GM12878 (cell line): ENCODE results near the gene GATAD2B. TPM values are rescaled to one million over a fixed set of nuclear protein-coding genes. Genes with fewer than 3 reads are reported as not detected.

Experiments used
- ATAC-seq: fragments of 200-7000 bp; cut with Tn5 transposase; 3 replicates; pipeline ENCODE4 v1.9.1; 2020; ENCODE audit warnings: mild to moderate bottlenecking, moderate library complexity
- BruUV-seq: library from RNA; stranded (reverse); fragments of 400-500 nt; replicated peaks from 2 replicates; lab custom pipeline; 2021; lab: Mats Ljungman, UMichigan
- CTCF ChIA-PET: fragments of 300-600 bp; sonication (Branson Sonifier 250); formaldehyde crosslinking; extraction: SDS; loops from one replicate; lab custom pipeline; 2021; ENCODE audit warnings: inconsistent platforms; lab: Yijun Ruan, JAX
- POLR2A ChIA-PET: fragments of 350-600 bp; formaldehyde crosslinking; extraction: SDS; loops from one replicate; lab custom pipeline; 2021; ENCODE audit warnings: inconsistent platforms; lab: Charles Lee
- RAD21 ChIA-PET: fragments of 300-600 bp; sonication (Branson Sonifier 250); formaldehyde crosslinking; loops from one replicate; lab custom pipeline; 2023; ENCODE audit warnings: antibody characterized with exemption; ENCODE audit not compliant: unreplicated experiment; lab: Charles Lee
- SMC1A ChIA-PET: fragments of 300-600 bp; sonication (Branson Sonifier 250); formaldehyde crosslinking; loops from one replicate; lab custom pipeline; 2023; ENCODE audit not compliant: unreplicated experiment, uncharacterized antibody; lab: Charles Lee
- DNase-seq: peaks from one replicate; pipeline ENCODE4 v3.0.0-alpha.2; 2011; ENCODE audit warnings: low read depth, low spot score
- FAIRE-seq: peaks from 3 replicates; lab custom pipeline; 2011; peaks lifted over from hg19 to GRCh38; lab: Jason Lieb, UNC
- H2AFZ ChIP-seq: 2 replicates; pipeline ENCODE4 v1.6.0; 2011; ENCODE audit warnings: low read depth, low read length, control low read depth; ENCODE audit not compliant: control insufficient read depth
- H3K27ac ChIP-seq: 2 replicates; pipeline ENCODE4 v1.5.1; 2011; ENCODE audit warnings: control low read depth; ENCODE audit not compliant: control insufficient read depth, insufficient read depth
- H3K27me3 ChIP-seq, 2 experiments: replicated peaks in 1 of 2; 2 replicates each; pipeline versions ENCODE4 v1.6.0 to v1.6.1; 2011; ENCODE audit warnings: low read length in 1 of 2; ENCODE audit not compliant: control insufficient read depth in 2 of 2, insufficient read depth in 2 of 2
- H3K36me3 ChIP-seq, 2 experiments: 2 replicates each; pipeline ENCODE4 v1.5.1; 2011; ENCODE audit warnings: low read length in 1 of 2; ENCODE audit not compliant: control insufficient read depth in 2 of 2, insufficient read depth in 2 of 2
- H3K4me1 ChIP-seq: 2 replicates; pipeline ENCODE4 v1.6.1; 2011; ENCODE audit warnings: mild to moderate bottlenecking, low read length, moderate library complexity, mixed read lengths; ENCODE audit not compliant: control insufficient read depth, insufficient read depth
- H3K4me2 ChIP-seq: 2 replicates; pipeline ENCODE4 v1.6.0; 2011; ENCODE audit warnings: control low read depth; ENCODE audit not compliant: control insufficient read depth, insufficient read depth
- H3K4me3 ChIP-seq: fragments of 200-600 bp; sonication (generic); 2 replicates; pipeline ENCODE4 v1.5.1; 2016
- H3K79me2 ChIP-seq: 2 replicates; pipeline ENCODE4 v1.6.0; 2011; ENCODE audit warnings: low read length; ENCODE audit not compliant: control insufficient read depth, insufficient read depth
- H3K9ac ChIP-seq: 2 replicates; pipeline ENCODE4 v1.8.0; 2011; ENCODE audit warnings: low read length, control low read depth, mixed read lengths; ENCODE audit not compliant: control insufficient read depth, insufficient read depth
- H3K9me3 ChIP-seq: replicated peaks from 3 replicates; pipeline ENCODE4 v1.5.1; 2011; ENCODE audit warnings: mild to moderate bottlenecking, low read length; ENCODE audit not compliant: control insufficient read depth, insufficient read depth
- H4K20me1 ChIP-seq: 2 replicates; pipeline ENCODE4 v1.6.0; 2011; ENCODE audit not compliant: control insufficient read depth, insufficient read depth
- CBX3 ChIP-seq: fragments of 200-600 bp; sonication (generic); IDR thresholded peaks from 2 replicates; pipeline ENCODE4 v1.6.1; 2016; ENCODE audit warnings: low read depth, borderline replicate concordance
- EED ChIP-seq: sonication (generic); IDR thresholded peaks from 2 replicates; pipeline ENCODE4 v1.6.1; 2016; ENCODE audit warnings: antibody characterized with exemption, low read depth
- FOXM1 ChIP-seq: IDR thresholded peaks from 2 replicates; pipeline ENCODE4 v1.6.1; 2012; ENCODE audit warnings: low read depth, mild to moderate bottlenecking, inconsistent platforms, low read length, moderate library complexity
- NFXL1 ChIP-seq: fragments of 450-650 bp; IDR thresholded peaks from 2 replicates; pipeline ENCODE4 v1.6.1; 2017; ENCODE audit warnings: antibody characterized with exemption, mild to moderate bottlenecking, borderline replicate concordance
- POU2F2 ChIP-seq: IDR thresholded peaks from 3 replicates; pipeline ENCODE4 v1.6.1; 2011; ENCODE audit warnings: low read depth, mild to moderate bottlenecking, low read length, borderline replicate concordance
- REST ChIP-seq: IDR thresholded peaks from 2 replicates; pipeline ENCODE4 v1.6.1; 2012; ENCODE audit warnings: mild to moderate bottlenecking, low read depth, low read length
- SIN3A ChIP-seq: IDR thresholded peaks from 2 replicates; pipeline ENCODE4 v1.6.1; 2012; ENCODE audit warnings: low read depth, low read length, improper control_type of control experiment
- SREBF1 ChIP-seq: IDR thresholded peaks from 2 replicates; pipeline ENCODE4 v1.6.1; 2012; ENCODE audit warnings: mild to moderate bottlenecking, low read length
- SRF ChIP-seq, 2 experiments: IDR thresholded peaks; 2 replicates each; pipeline ENCODE4 v1.6.1; 2011; ENCODE audit warnings: low read depth in 2 of 2, low read length in 2 of 2, mild to moderate bottlenecking in 1 of 2, moderate library complexity in 1 of 2
- ZNF24 ChIP-seq: fragments of 450-650 bp; IDR thresholded peaks from 2 replicates; pipeline ENCODE4 v1.6.1; 2017; ENCODE audit warnings: antibody characterized with exemption, mild to moderate bottlenecking
- WGBS: methylation state at CpG from one replicate; pipeline ENCODE4 v1.1.6; 2016; ENCODE audit warnings: low lambda C conversion rate; ENCODE audit not compliant: insufficient replicate concordance, insufficient coverage; ENCODE audit errors: missing lambda C conversion rate; 5-methylcytosine and 5-hydroxymethylcytosine counted together
- in situ Hi-C: fragments of 300-500 bp; cut with MboI; formaldehyde crosslinking; loops from 9 replicates; pipeline ENCODE4 v1.14.3; 2018; ENCODE audit warnings: mixed read lengths
- intact Hi-C: fragments of 100-400 bp; cut with micrococcal nuclease; formaldehyde crosslinking; loops from one replicate; pipeline ENCODE4 v1.14.2; 2022; ENCODE audit not compliant: unreplicated experiment
- polyA plus RNA-seq, 11 experiments: library from polyadenylated mRNA; depleted of rRNA in 4 of 11; unstranded in 6 of 11; stranded (reverse) in 5 of 11; fragments of >200 nt; fragmentation: Nextera tagmentation in 4 of 11; fragmentation: Illumina TruSeq in 1 of 11; extraction: Ambion mirVana in 4 of 11; extraction: Trizol in 1 of 11; gene quantifications; 1 replicate in 1 of 11; 2 replicates in 10 of 11; pipeline versions ENCODE4 v1.2.1 to v1.2.3, GENCODE V29; 2011 to 2016; ENCODE audit warnings: inconsistent platforms in 2 of 11, missing spikeins in 2 of 11, low read depth in 1 of 11
- total RNA-seq, 4 experiments: library from RNA; depleted of rRNA in 3 of 4; stranded (reverse); fragments of >200 nt in 3 of 4; fragmentation: Illumina TruSeq in 1 of 4; extraction: Trizol in 1 of 4; gene quantifications; 2 replicates each; pipeline versions ENCODE4 v1.2.1 to v1.2.3, GENCODE V29; 2013 to 2021

The GATAD2B gene
- total and polyA plus RNA-seq, 10 of the 15 experiments (the other 5 are each of a cell fraction or from before 2014, with no cell fraction given), result 2.4 to 63.1 (median 8.7) TPM

- TF ChIP-seq REST (no peak), POU2F2 (no peak), ZNF24 (no peak), NFXL1 (no peak), SREBF1 (no peak), FOXM1 (no peak)
These were observed 18.8 kb downstream of the GATAD2B start (continued) for GRCh38 chr1:153903841-153904455.

GRCh38 chr1:153899509-153899908 is 23.3 kb downstream of the GATAD2B start:
- Histone ChIP-seq H3K9me3 (no peaks in the 10 kb centered on the region; the same call in 1 of the 3 replicates), H3K79me2 (peaks cover 64% of the 10 kb centered on the region), H2AFZ (no peak overlapping the region), H3K27ac (no peak overlapping the region), H3K4me1 (peaks cover 9% of the 10 kb centered on the region), H3K9ac (no peak overlapping the region), H3K36me3 (peaks cover 0 to 6% of the 10 kb centered on the region in 2 experiments; a peak in 3 of 4 replicates), H4K20me1 (no peaks in the 10 kb centered on the region), H3K27me3 (no peaks in the 10 kb centered on the region), H3K4me2 (no peak overlapping the region), H3K4me3 (no peak overlapping the region)
- CTCF ChIA-PET, result no interaction called here
- ATAC-seq (no peak), DNase-seq (no peak), FAIRE-seq (no peak)
- intact Hi-C loops (no loop called here), in situ Hi-C loops (no loop called here)
- POLR2A ChIA-PET, result no interaction called here
- WGBS, result 100% methylated on average over 6 of the region's 6 CpGs
- SMC1A ChIA-PET, result interaction anchor here (0.8 kb wide), 1 partner anchor 11 kb away, joined by 4 read pairs; no protein-coding TSS in a partner anchor
- RAD21 ChIA-PET, result interaction anchor here (1.5 kb wide), 1 partner anchor 47 kb away, joined by 3 read pairs; the partner anchor contains the start of gene DENND4B
- TF ChIP-seq SRF (IDR thresholded peaks at IDR 0.05; ENCODE audit: low read depth in 2 of 2, low read length in 2 of 2) (no peak), NFXL1 (no peak), EED (no peak), CBX3 (no peak), SIN3A (no peak)
- BruUV-seq, result TSS peak; percentile 27
